Sigmoid colon (tissue), 4 donors: ENCODE measurements around the gene ANKH.

Experiments
- EP300 ChIP-seq, 4 donors: sonication (generic); formaldehyde crosslinking; IDR thresholded peaks; one replicate each; pipeline ENCODE4 v1.6.1; 2017; ENCODE audit warnings: antibody characterized with exemption in 4 of 4
- POLR2A ChIP-seq, 2 donors: fragments of 450-650 bp; IDR thresholded peaks; one replicate each; pipeline ENCODE4 v1.6.1; 2016; ENCODE audit warnings: antibody characterized with exemption in 2 of 2, mild to moderate bottlenecking in 2 of 2, moderate library complexity in 2 of 2
- POLR2AphosphoS5 ChIP-seq, 4 donors: sonication (generic); formaldehyde crosslinking; IDR thresholded peaks; one replicate each; pipeline ENCODE4 v1.6.1; 2017; ENCODE audit warnings: antibody characterized with exemption in 4 of 4
- TF ChIP-seq, protein P1 (sequence below), 4 experiments: fragments of 450-650 bp in 3 of 4; fragments of 200-600 bp in 1 of 4; IDR thresholded peaks; one replicate each; pipeline ENCODE4 v1.5.1; 2016 to 2019; ENCODE audit warnings: antibody characterized with exemption in 4 of 4, mild to moderate bottlenecking in 3 of 4, moderate library complexity in 2 of 4

DNA sequence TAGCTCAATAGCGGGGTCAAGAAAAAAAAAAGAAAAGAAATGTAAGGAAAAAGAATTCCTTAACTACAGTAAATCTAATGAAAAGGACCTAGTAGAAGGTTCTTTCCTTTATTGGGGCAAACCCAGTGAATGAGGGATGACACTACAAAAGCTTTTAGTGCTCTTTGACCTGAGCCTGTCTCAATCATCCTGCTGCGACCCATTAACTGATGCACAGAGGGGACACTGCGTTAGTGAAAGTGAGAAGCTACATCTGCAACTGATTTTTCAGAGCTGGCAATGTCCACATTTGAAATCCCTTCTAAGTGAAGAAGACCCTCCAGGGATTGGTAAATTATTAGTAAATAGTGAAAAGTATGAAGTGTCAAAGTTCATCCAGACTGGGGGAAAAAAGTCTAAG lies 106.0 kb downstream of the ANKH start:
- TF ChIP-seq EP300 (IDR thresholded peaks at IDR 0.05) (no peak), POLR2A (IDR thresholded peaks at IDR 0.05) (no peak), POLR2AphosphoS5 (IDR thresholded peaks at IDR 0.05) (no peak)
- TF ChIP-seq, protein P1, sequence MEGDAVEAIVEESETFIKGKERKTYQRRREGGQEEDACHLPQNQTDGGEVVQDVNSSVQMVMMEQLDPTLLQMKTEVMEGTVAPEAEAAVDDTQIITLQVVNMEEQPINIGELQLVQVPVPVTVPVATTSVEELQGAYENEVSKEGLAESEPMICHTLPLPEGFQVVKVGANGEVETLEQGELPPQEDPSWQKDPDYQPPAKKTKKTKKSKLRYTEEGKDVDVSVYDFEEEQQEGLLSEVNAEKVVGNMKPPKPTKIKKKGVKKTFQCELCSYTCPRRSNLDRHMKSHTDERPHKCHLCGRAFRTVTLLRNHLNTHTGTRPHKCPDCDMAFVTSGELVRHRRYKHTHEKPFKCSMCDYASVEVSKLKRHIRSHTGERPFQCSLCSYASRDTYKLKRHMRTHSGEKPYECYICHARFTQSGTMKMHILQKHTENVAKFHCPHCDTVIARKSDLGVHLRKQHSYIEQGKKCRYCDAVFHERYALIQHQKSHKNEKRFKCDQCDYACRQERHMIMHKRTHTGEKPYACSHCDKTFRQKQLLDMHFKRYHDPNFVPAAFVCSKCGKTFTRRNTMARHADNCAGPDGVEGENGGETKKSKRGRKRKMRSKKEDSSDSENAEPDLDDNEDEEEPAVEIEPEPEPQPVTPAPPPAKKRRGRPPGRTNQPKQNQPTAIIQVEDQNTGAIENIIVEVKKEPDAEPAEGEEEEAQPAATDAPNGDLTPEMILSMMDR (IDR thresholded peaks at IDR 0.05): no peak
